Gastrocnemius medialis (tissue), 4 donors: ENCODE results near the gene FEN1.

Experiments used
- POLR2A ChIP-seq, 2 donors: fragments of 450-650 bp; IDR thresholded peaks; one replicate each; pipeline ENCODE4 v1.6.1; 2017; ENCODE audit warnings: antibody characterized with exemption in 2 of 2, mild to moderate bottlenecking in 2 of 2, moderate library complexity in 2 of 2
- TF ChIP-seq, protein P1 (sequence below), 5 experiments: fragments of 450-650 bp in 3 of 5; fragments of 200-600 bp in 2 of 5; sonication (generic) in 2 of 5; IDR thresholded peaks in 4 of 5; conservative IDR thresholded peaks in 1 of 5; 1 replicate in 4 of 5; 2 replicates in 1 of 5; pipeline ENCODE4 v1.5.1; 2016 to 2019; ENCODE audit warnings: antibody characterized with exemption in 5 of 5, mild to moderate bottlenecking in 3 of 5, moderate library complexity in 3 of 5

DNA sequence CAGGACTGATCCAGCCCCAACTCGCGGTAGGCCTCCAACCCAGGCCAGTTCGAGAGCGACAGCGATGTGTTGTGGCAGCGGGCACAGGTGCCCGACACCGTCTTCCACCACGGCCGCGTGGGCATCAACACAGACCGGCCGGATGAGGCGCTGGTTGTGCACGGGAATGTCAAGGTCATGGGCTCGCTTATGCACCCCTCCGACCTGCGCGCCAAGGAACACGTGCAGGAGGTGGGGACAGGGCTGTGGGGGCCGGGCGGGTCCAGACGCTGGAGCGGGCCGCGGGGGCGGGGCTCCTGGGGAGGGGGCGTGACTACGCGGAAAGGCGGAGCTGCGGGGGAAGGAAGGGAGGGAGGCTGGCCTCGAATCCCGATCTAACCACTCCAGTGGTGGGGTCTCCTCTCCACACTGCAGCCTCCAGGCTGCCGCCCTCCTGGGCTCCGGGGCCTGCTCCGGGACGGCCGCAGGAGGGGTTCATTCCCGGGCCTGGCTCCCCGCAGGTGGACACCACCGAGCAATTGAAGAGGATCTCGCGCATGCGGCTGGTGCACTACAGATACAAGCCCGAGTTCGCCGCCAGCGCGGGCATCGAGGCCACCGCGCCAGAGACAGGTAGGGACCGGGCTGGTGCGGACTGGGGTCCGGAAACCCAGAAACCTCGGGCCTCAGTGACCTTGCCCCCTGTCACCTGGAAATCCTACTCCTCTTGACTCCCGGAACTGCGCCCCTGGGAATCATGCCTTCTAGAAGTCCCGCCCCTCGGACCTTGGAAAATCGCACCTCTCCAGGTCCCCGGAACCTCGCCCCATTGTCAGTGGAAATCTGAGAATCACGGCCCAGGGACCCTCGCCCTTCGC is 15.2 kb upstream of the FEN1 start:
- TF ChIP-seq, protein P1, sequence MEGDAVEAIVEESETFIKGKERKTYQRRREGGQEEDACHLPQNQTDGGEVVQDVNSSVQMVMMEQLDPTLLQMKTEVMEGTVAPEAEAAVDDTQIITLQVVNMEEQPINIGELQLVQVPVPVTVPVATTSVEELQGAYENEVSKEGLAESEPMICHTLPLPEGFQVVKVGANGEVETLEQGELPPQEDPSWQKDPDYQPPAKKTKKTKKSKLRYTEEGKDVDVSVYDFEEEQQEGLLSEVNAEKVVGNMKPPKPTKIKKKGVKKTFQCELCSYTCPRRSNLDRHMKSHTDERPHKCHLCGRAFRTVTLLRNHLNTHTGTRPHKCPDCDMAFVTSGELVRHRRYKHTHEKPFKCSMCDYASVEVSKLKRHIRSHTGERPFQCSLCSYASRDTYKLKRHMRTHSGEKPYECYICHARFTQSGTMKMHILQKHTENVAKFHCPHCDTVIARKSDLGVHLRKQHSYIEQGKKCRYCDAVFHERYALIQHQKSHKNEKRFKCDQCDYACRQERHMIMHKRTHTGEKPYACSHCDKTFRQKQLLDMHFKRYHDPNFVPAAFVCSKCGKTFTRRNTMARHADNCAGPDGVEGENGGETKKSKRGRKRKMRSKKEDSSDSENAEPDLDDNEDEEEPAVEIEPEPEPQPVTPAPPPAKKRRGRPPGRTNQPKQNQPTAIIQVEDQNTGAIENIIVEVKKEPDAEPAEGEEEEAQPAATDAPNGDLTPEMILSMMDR (IDR thresholded peaks at IDR 0.05 in 4 of 5, conservative IDR thresholded peaks at IDR 0.05 in 1 of 5) = no peak
- no peak for TF ChIP-seq POLR2A (IDR thresholded peaks at IDR 0.05)
